HepG2 (cell line): ENCODE measurements around the gene SMYD5. TPM values are rescaled to one million over a fixed set of nuclear protein-coding genes. Genes with fewer than 3 reads are reported as not detected.

Experiments
- FOSL1 ChIP-seq: sonication (generic); formaldehyde crosslinking; IDR thresholded peaks from 2 replicates; pipeline ENCODE4 v1.9.0; 2021; ENCODE audit warnings: missing genetic modification reagents, borderline replicate concordance
- FOXO1 ChIP-seq: sonication (generic); formaldehyde crosslinking; IDR thresholded peaks from 2 replicates; pipeline ENCODE4 v1.4.0; 2020; ENCODE audit warnings: missing genetic modification reagents
- HNRNPH1 ChIP-seq: fragments of 200-400 bp; formaldehyde crosslinking; optimal IDR thresholded peaks from 2 replicates; pipeline ENCODE3; 2017; ENCODE audit warnings: mild to moderate bottlenecking, low read depth, low read length
- KDM6A ChIP-seq: IDR thresholded peaks from 2 replicates; pipeline ENCODE4 v1.6.1; 2016; ENCODE audit warnings: low read depth
- KLF13 ChIP-seq: sonication (generic); formaldehyde crosslinking; IDR thresholded peaks from 2 replicates; pipeline ENCODE4 v1.4.0; 2020; ENCODE audit warnings: mild to moderate bottlenecking, missing genetic modification reagents
- MAFG ChIP-seq: sonication (generic); formaldehyde crosslinking; IDR thresholded peaks from 2 replicates; pipeline ENCODE4 v1.5.1; 2020; ENCODE audit warnings: mild to moderate bottlenecking, missing genetic modification reagents
- NCOA2 ChIP-seq: sonication (generic); formaldehyde crosslinking; IDR thresholded peaks from 2 replicates; pipeline ENCODE4 v1.8.0; 2022; ENCODE audit warnings: inconsistent platforms
- NFE2L2 ChIP-seq: fragments of 150-350 bp; IDR thresholded peaks from 2 replicates; pipeline ENCODE4 v1.6.1; 2014; ENCODE audit warnings: low read length
- PAF1 ChIP-seq: IDR thresholded peaks from 2 replicates; pipeline ENCODE4 v1.6.1; 2016; ENCODE audit warnings: missing genetic modification reagents, missing compliant biosample characterization
- PCBP1 ChIP-seq: fragments of 200-400 bp; formaldehyde crosslinking; IDR thresholded peaks from 2 replicates; pipeline ENCODE4 v1.6.1; 2017; ENCODE audit warnings: mild to moderate bottlenecking, low read depth, low read length, borderline replicate concordance
- POLR2AphosphoS5 ChIP-seq: IDR thresholded peaks from 2 replicates; pipeline ENCODE4 v1.6.1; 2012; ENCODE audit warnings: low read depth, low read length
- PRDM10 ChIP-seq: sonication (generic); formaldehyde crosslinking; IDR thresholded peaks from 2 replicates; pipeline ENCODE4 v1.4.0; 2020; ENCODE audit warnings: low read depth, missing genetic modification reagents
- SIX4 ChIP-seq: sonication (generic); formaldehyde crosslinking; IDR thresholded peaks from 2 replicates; pipeline ENCODE4 v1.4.0; 2020; ENCODE audit warnings: missing genetic modification reagents
- UBTF ChIP-seq: sonication (generic); formaldehyde crosslinking; IDR thresholded peaks from 2 replicates; pipeline ENCODE4 v1.4.0; 2020; ENCODE audit warnings: mild to moderate bottlenecking, missing genetic modification reagents
- ZBTB43 ChIP-seq: sonication (generic); formaldehyde crosslinking; conservative IDR thresholded peaks from 2 replicates; pipeline ENCODE4 v1.4.0; 2020; ENCODE audit warnings: missing genetic modification reagents
- ZFP36L1 ChIP-seq: sonication (generic); formaldehyde crosslinking; IDR thresholded peaks from 2 replicates; pipeline ENCODE4 v1.8.0; 2022; ENCODE audit warnings: mild to moderate bottlenecking, missing genetic modification reagents, moderate library complexity
- ZFX ChIP-seq: sonication (generic); formaldehyde crosslinking; IDR thresholded peaks from 2 replicates; pipeline ENCODE4 v1.4.0; 2020; ENCODE audit warnings: mild to moderate bottlenecking, low read depth, missing genetic modification reagents, moderate library complexity
- ZNF232 ChIP-seq: sonication (generic); formaldehyde crosslinking; IDR thresholded peaks from 2 replicates; pipeline ENCODE4 v1.4.0; 2020; ENCODE audit warnings: missing genetic modification reagents, borderline replicate concordance
- ZNF34 ChIP-seq: sonication (generic); formaldehyde crosslinking; IDR thresholded peaks from 2 replicates; pipeline ENCODE4 v1.4.0; 2020; ENCODE audit warnings: mild to moderate bottlenecking, missing genetic modification reagents, borderline replicate concordance
- ZNF383 ChIP-seq: sonication (generic); formaldehyde crosslinking; IDR thresholded peaks from 2 replicates; pipeline ENCODE4 v1.4.0; 2020; ENCODE audit warnings: missing genetic modification reagents, mild to moderate bottlenecking, borderline replicate concordance
- ZNF619 ChIP-seq: sonication (generic); formaldehyde crosslinking; IDR thresholded peaks from 2 replicates; pipeline ENCODE4 v1.4.0; 2020; ENCODE audit warnings: mild to moderate bottlenecking, missing genetic modification reagents
- ZNF644 ChIP-seq: IDR thresholded peaks from 2 replicates; pipeline ENCODE4 v1.6.1; 2016; ENCODE audit warnings: low read depth
- ZNF780A ChIP-seq: sonication (generic); formaldehyde crosslinking; IDR thresholded peaks from 2 replicates; pipeline ENCODE4 v1.8.0; 2022; ENCODE audit warnings: mild to moderate bottlenecking, missing genetic modification reagents, moderate library complexity
- polyA plus RNA-seq, 8 experiments: library from polyadenylated mRNA; depleted of rRNA in 3 of 8; stranded (reverse) in 7 of 8; unstranded in 1 of 8; fragments of >200 nt; fragmentation: Illumina TruSeq in 4 of 8; extraction: Trizol in 4 of 8; gene quantifications; 2 replicates each; pipeline versions ENCODE4 v1.2.1 to v1.2.3, GENCODE V29; 2011 to 2016; ENCODE audit warnings: low read depth in 4 of 8, missing spikeins in 1 of 8, mixed read lengths in 1 of 8; ENCODE audit not compliant: insufficient read depth in 1 of 8
- total RNA-seq, 5 experiments: library from RNA; depleted of rRNA; stranded (reverse); fragments of >200 nt; fragmentation: Illumina TruSeq; extraction: Trizol; gene quantifications; 2 replicates each; pipeline ENCODE4 v1.2.3, GENCODE V29; 2016; ENCODE audit warnings: low read depth in 1 of 5

The SMYD5 gene
- total and polyA plus RNA-seq, 2 of the 13 experiments (the other 11 are each of a cell fraction or from before 2014, with no cell fraction given), result 55.8 to 70.4 TPM

GRCh38 chr2:73233932-73234832 lies 20.1 kb downstream of the SMYD5 start, which contains the start of gene CCT7 (continued):
- TF ChIP-seq ZNF780A (CRISPR knock-in tag) (peak; percentile 83; the same call in 1 of the 2 replicates), UBTF (CRISPR knock-in tag) (peak; percentile 97), NFE2L2 (no peak), ZNF383 (CRISPR knock-in tag) (peak; percentile 75; the same call in 1 of the 2 replicates), KLF13 (CRISPR knock-in tag) (0 out of 2 replicates have a peak, but pooled peaks have one; percentile 68), ZBTB43 (CRISPR knock-in tag) (peak; percentile 88), HNRNPH1 (no peak), KDM6A (CRISPR knock-in tag) (no peak), ZFP36L1 (CRISPR knock-in tag) (peak; percentile 56), PRDM10 (peak; percentile 69; the same call in 1 of the 2 replicates), MAFG (CRISPR knock-in tag) (no peak), ZNF644 (CRISPR knock-in tag) (peak; percentile 37; the same call in 1 of the 2 replicates), FOSL1 (CRISPR knock-in tag) (no peak), ZNF232 (peak; percentile 70; the same call in 1 of the 2 replicates), ZNF619 (0 out of 2 replicates have a peak, but pooled peaks have one; percentile 83), ZFX (CRISPR knock-in tag) (peak; percentile 99), ZNF34 (no peak), PAF1 (CRISPR knock-in tag) (no peak), NCOA2 (CRISPR knock-in tag) (peak; percentile 68; the same call in 1 of the 2 replicates), PCBP1 (peak; percentile 86; the same call in 1 of the 2 replicates), POLR2AphosphoS5 (peak; percentile 98), FOXO1 (0 out of 2 replicates have a peak, but pooled peaks have one; percentile 18), SIX4 (CRISPR knock-in tag) (peak; percentile 18; the same call in 1 of the 2 replicates)
